ENCODE data around the gene UBA3.

- TF ChIP-seq EZH2 (IDR thresholded peaks at IDR 0.05) (no peak), POLR2AphosphoS5 (IDR thresholded peaks at IDR 0.05; ENCODE audit: low read depth, low read length) (no peak), ZFX (IDR thresholded peaks at IDR 0.05) (no peak)
- TF ChIP-seq, protein P1, sequence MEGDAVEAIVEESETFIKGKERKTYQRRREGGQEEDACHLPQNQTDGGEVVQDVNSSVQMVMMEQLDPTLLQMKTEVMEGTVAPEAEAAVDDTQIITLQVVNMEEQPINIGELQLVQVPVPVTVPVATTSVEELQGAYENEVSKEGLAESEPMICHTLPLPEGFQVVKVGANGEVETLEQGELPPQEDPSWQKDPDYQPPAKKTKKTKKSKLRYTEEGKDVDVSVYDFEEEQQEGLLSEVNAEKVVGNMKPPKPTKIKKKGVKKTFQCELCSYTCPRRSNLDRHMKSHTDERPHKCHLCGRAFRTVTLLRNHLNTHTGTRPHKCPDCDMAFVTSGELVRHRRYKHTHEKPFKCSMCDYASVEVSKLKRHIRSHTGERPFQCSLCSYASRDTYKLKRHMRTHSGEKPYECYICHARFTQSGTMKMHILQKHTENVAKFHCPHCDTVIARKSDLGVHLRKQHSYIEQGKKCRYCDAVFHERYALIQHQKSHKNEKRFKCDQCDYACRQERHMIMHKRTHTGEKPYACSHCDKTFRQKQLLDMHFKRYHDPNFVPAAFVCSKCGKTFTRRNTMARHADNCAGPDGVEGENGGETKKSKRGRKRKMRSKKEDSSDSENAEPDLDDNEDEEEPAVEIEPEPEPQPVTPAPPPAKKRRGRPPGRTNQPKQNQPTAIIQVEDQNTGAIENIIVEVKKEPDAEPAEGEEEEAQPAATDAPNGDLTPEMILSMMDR (IDR thresholded peaks at IDR 0.05 in 2 of 3, conservative IDR thresholded peaks at IDR 0.05 in 1 of 3; ENCODE audit: borderline replicate concordance in 1 of 3, insufficient read depth in 1 of 3, low read depth in 2 of 3, low read length in 2 of 3): no peak
- TF ChIP-seq, protein P2, sequence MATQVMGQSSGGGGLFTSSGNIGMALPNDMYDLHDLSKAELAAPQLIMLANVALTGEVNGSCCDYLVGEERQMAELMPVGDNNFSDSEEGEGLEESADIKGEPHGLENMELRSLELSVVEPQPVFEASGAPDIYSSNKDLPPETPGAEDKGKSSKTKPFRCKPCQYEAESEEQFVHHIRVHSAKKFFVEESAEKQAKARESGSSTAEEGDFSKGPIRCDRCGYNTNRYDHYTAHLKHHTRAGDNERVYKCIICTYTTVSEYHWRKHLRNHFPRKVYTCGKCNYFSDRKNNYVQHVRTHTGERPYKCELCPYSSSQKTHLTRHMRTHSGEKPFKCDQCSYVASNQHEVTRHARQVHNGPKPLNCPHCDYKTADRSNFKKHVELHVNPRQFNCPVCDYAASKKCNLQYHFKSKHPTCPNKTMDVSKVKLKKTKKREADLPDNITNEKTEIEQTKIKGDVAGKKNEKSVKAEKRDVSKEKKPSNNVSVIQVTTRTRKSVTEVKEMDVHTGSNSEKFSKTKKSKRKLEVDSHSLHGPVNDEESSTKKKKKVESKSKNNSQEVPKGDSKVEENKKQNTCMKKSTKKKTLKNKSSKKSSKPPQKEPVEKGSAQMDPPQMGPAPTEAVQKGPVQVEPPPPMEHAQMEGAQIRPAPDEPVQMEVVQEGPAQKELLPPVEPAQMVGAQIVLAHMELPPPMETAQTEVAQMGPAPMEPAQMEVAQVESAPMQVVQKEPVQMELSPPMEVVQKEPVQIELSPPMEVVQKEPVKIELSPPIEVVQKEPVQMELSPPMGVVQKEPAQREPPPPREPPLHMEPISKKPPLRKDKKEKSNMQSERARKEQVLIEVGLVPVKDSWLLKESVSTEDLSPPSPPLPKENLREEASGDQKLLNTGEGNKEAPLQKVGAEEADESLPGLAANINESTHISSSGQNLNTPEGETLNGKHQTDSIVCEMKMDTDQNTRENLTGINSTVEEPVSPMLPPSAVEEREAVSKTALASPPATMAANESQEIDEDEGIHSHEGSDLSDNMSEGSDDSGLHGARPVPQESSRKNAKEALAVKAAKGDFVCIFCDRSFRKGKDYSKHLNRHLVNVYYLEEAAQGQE (IDR thresholded peaks at IDR 0.05; ENCODE audit: low read depth): no peak
Measured at GRCh38 chr3:69122403-69122802, 42.2 kb upstream of the UBA3 start, which contains the start of gene LMOD3.

Measured in HCT116 (cell line).